Stimulated activated CD8-positive, alpha-beta memory T cell treated with anti-CD3 and anti-CD28 coated beads, Interleukin-12 subunit alpha, Interleukin-12 subunit beta, amount 100 ng/mL, for 1 hour (primary cell): Measurements from ENCODE around the gene GALNT6.
"Not testable (repeated sequence)": the region's sequence is repeated elsewhere in the genome, so short reads cannot be mapped to it uniquely, and the experiment has no call there.

Experiments used
- DNase-seq: peaks from one replicate; pipeline ENCODE4 v3.0.0-alpha.2; 2020; ENCODE audit warnings: low read depth

GALNT6 gene

GRCh38 chr12:51357374-51358047 lies 33.7 kb downstream of the GALNT6 start:
- DNase-seq = no peak

- DNase-seq = no peak
These were observed 39.2 kb downstream of the GALNT6 start for GRCh38 chr12:51351913-51352532.

GRCh38 chr12:51349026-51349425 lies 42.2 kb downstream of the GALNT6 start:
- DNase-seq = no peak

- no peak for DNase-seq
These were observed 43.1 kb downstream of the GALNT6 start for GRCh38 chr12:51348116-51348515.

GRCh38 chr12:51346581-51346980 lies 44.6 kb downstream of the GALNT6 start, which contains the start of gene CELA1:
CELA1 (minus strand) TSS chr12:51346679; CDS start chr12:51346638, 41 bp downstream.
- no peak for DNase-seq

GRCh38 chr12:51345681-51346080 lies 45.5 kb downstream of the GALNT6 start:
- no peak for DNase-seq

GRCh38 chr12:51343201-51343600 lies 48.0 kb downstream of the GALNT6 start:
- no peak for DNase-seq

- DNase-seq = no peak
These were observed 48.8 kb downstream of the GALNT6 start for GRCh38 chr12:51342416-51342815.

GRCh38 chr12:51341251-51342007 lies 49.8 kb downstream of the GALNT6 start:
- DNase-seq = peak; percentile 50

GRCh38 chr12:51339750-51340149 lies 51.5 kb downstream of the GALNT6 start:
- DNase-seq = no peak

GRCh38 chr12:51337336-51337735 lies 53.9 kb downstream of the GALNT6 start:
- DNase-seq = not testable (repeated sequence)

GRCh38 chr12:51335931-51336330 lies 55.3 kb downstream of the GALNT6 start:
- no peak for DNase-seq

- DNase-seq = no peak
These were observed 56.4 kb downstream of the GALNT6 start for GRCh38 chr12:51334764-51335163.

- DNase-seq = no peak
These were observed 57.7 kb downstream of the GALNT6 start for GRCh38 chr12:51333536-51333935.

GRCh38 chr12:51330186-51330585 lies 61.0 kb downstream of the GALNT6 start:
- DNase-seq = no peak

- DNase-seq = no peak
These were observed 61.5 kb downstream of the GALNT6 start for GRCh38 chr12:51329742-51330141.

GRCh38 chr12:51328587-51328986 lies 62.6 kb downstream of the GALNT6 start:
- no peak for DNase-seq

GRCh38 chr12:51326698-51327439 lies 64.3 kb downstream of the GALNT6 start:
- no peak for DNase-seq

- no peak for DNase-seq
These were observed 66.3 kb downstream of the GALNT6 start for GRCh38 chr12:51324953-51325352.

GRCh38 chr12:51323966-51324895 lies 67.0 kb downstream of the GALNT6 start, which contains the start of gene BIN2:
BIN2 (minus strand) TSS chr12:51324174; CDS start chr12:51324102, 72 bp downstream.
- DNase-seq = peak; percentile 42
